GM21576 (cell line): Measurements from ENCODE around the gene REPS2.
"Not testable (repeated sequence)": the region's sequence is repeated elsewhere in the genome, so short reads cannot be mapped to it uniquely, and the experiment has no call there.

Experiments
- ATAC-seq: cut with Tn5 transposase; IDR thresholded peaks from one replicate; pipeline ENCODE4 v1.9.1; 2021; ENCODE audit warnings: mild to moderate bottlenecking, moderate library complexity; ENCODE audit not compliant: unreplicated experiment

The REPS2 gene

GRCh38 chrX:16962661-16963060 lies 16.2 kb downstream of the REPS2 start:
- not testable (repeated sequence) for ATAC-seq

GRCh38 chrX:16963216-16963615 lies 16.8 kb downstream of the REPS2 start:
- no peak for ATAC-seq

- ATAC-seq, result not testable (repeated sequence)
These were observed 18.5 kb downstream of the REPS2 start for GRCh38 chrX:16964976-16965375.

GRCh38 chrX:16966752-16967448 lies 20.4 kb downstream of the REPS2 start:
- no peak for ATAC-seq

GRCh38 chrX:16968753-16969152 lies 22.3 kb downstream of the REPS2 start:
- ATAC-seq, result not testable (repeated sequence)

- no peak for ATAC-seq
These were observed 24.5 kb downstream of the REPS2 start for GRCh38 chrX:16970977-16971376.

GRCh38 chrX:16971694-16972093 lies 25.2 kb downstream of the REPS2 start:
- no peak for ATAC-seq

GRCh38 chrX:16975233-16975632 lies 28.8 kb downstream of the REPS2 start:
- no peak for ATAC-seq

GRCh38 chrX:16977771-16978170 lies 31.3 kb downstream of the REPS2 start:
- ATAC-seq, result no peak

- no peak for ATAC-seq
These were observed 31.9 kb downstream of the REPS2 start for GRCh38 chrX:16978193-16978984.

GRCh38 chrX:16979226-16979625 lies 32.8 kb downstream of the REPS2 start:
- no peak for ATAC-seq

GRCh38 chrX:16981209-16981608 lies 34.8 kb downstream of the REPS2 start:
- no peak for ATAC-seq

- no peak for ATAC-seq
These were observed 35.5 kb downstream of the REPS2 start for GRCh38 chrX:16981980-16982379.

GRCh38 chrX:16983051-16983450 lies 36.6 kb downstream of the REPS2 start:
- ATAC-seq, result no peak

GRCh38 chrX:16985286-16985685 lies 38.8 kb downstream of the REPS2 start:
- ATAC-seq, result no peak

- no peak for ATAC-seq
These were observed 39.7 kb downstream of the REPS2 start for GRCh38 chrX:16986169-16986568.

- ATAC-seq, result no peak
These were observed 43.3 kb downstream of the REPS2 start for GRCh38 chrX:16989750-16990149.

GRCh38 chrX:16990839-16991238 lies 44.4 kb downstream of the REPS2 start:
- no peak for ATAC-seq

GRCh38 chrX:16992445-16992844 lies 46.0 kb downstream of the REPS2 start:
- no peak for ATAC-seq

GRCh38 chrX:16992951-16993350 lies 46.5 kb downstream of the REPS2 start:
- ATAC-seq, result no peak

GRCh38 chrX:16993791-16994318 lies 47.4 kb downstream of the REPS2 start:
- ATAC-seq, result no peak

- ATAC-seq, result no peak
These were observed 48.3 kb downstream of the REPS2 start for GRCh38 chrX:16994736-16995135.
